SK-N-SH (cell line): Measurements from ENCODE around the gene SOX21.
"Not testable (repeated sequence)": the region's sequence is repeated elsewhere in the genome, so short reads cannot be mapped to it uniquely, and the experiment has no call there.

Experiments used
- EP300 ChIP-seq, 2 experiments: IDR thresholded peaks; 2 replicates each; pipeline versions ENCODE4 v1.4.0 to v1.6.1; 2012; ENCODE audit warnings: borderline replicate concordance in 1 of 2, low read depth in 1 of 2, low read length in 1 of 2
- EZH2phosphoT487 ChIP-seq: fragments of 200-600 bp; sonication (generic); IDR thresholded peaks from 2 replicates; pipeline ENCODE4 v1.6.1; 2017; ENCODE audit warnings: low read depth, mixed run types, mild to moderate bottlenecking, antibody characterized with exemption, moderate library complexity, borderline replicate concordance
- GATA2 ChIP-seq: sonication (generic); formaldehyde crosslinking; IDR thresholded peaks from 2 replicates; pipeline ENCODE4 v1.5.0; 2020; ENCODE audit warnings: mild to moderate bottlenecking, missing genetic modification reagents
- NRF1 ChIP-seq: IDR thresholded peaks from 2 replicates; pipeline ENCODE4 v1.6.1; 2012; ENCODE audit warnings: low read depth, mild to moderate bottlenecking, low read length
- RAD21 ChIP-seq: IDR thresholded peaks from 2 replicates; pipeline ENCODE4 v1.6.1; 2012; ENCODE audit warnings: mild to moderate bottlenecking, low read length
- TAF1 ChIP-seq: IDR thresholded peaks from 2 replicates; pipeline ENCODE4 v1.6.1; 2012; ENCODE audit warnings: low read depth, mild to moderate bottlenecking, low read length, moderate library complexity, borderline replicate concordance
- YY1 ChIP-seq: IDR thresholded peaks from 2 replicates; pipeline ENCODE4 v1.4.0; 2012; ENCODE audit warnings: low read depth, mild to moderate bottlenecking
- TF ChIP-seq, protein P1 (sequence below): fragments of 200-600 bp; sonication (generic); IDR thresholded peaks from 2 replicates; pipeline ENCODE4 v1.6.1; 2017; ENCODE audit warnings: antibody characterized with exemption, mild to moderate bottlenecking, moderate library complexity
- TF ChIP-seq, protein P2 (sequence below): IDR thresholded peaks from 2 replicates; pipeline ENCODE4 v1.4.0; 2012; ENCODE audit warnings: low read depth, borderline replicate concordance

DNA sequence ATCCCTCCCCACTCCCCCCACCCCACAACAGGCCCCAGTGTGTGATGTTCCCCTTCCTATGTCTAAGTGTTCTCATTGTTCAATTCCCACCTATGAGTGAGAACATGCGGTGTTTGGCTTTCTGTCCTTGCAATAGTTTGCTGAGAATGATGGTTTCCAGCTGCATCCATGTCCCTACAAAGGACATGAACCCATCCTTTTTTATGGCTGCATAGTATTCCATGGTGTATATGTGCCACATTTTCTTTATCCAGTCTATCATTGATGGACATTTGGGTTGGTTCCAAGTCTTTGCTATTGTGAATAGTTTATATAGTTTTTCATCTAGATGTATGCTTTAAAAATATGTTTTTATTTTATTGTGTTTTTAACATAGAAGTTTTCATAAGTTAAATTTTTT, 6.4 kb upstream of the SOX21 start:
- TF ChIP-seq RAD21; TAF1; NRF1; YY1; GATA2 (CRISPR knock-in tag); EZH2phosphoT487; EP300 (IDR thresholded peaks at IDR 0.05; ENCODE audit: borderline replicate concordance in 1 of 2, low read depth in 1 of 2, low read length in 1 of 2): not testable (repeated sequence)
- TF ChIP-seq, protein P1, sequence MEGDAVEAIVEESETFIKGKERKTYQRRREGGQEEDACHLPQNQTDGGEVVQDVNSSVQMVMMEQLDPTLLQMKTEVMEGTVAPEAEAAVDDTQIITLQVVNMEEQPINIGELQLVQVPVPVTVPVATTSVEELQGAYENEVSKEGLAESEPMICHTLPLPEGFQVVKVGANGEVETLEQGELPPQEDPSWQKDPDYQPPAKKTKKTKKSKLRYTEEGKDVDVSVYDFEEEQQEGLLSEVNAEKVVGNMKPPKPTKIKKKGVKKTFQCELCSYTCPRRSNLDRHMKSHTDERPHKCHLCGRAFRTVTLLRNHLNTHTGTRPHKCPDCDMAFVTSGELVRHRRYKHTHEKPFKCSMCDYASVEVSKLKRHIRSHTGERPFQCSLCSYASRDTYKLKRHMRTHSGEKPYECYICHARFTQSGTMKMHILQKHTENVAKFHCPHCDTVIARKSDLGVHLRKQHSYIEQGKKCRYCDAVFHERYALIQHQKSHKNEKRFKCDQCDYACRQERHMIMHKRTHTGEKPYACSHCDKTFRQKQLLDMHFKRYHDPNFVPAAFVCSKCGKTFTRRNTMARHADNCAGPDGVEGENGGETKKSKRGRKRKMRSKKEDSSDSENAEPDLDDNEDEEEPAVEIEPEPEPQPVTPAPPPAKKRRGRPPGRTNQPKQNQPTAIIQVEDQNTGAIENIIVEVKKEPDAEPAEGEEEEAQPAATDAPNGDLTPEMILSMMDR = not testable (repeated sequence)
- TF ChIP-seq, protein P2, sequence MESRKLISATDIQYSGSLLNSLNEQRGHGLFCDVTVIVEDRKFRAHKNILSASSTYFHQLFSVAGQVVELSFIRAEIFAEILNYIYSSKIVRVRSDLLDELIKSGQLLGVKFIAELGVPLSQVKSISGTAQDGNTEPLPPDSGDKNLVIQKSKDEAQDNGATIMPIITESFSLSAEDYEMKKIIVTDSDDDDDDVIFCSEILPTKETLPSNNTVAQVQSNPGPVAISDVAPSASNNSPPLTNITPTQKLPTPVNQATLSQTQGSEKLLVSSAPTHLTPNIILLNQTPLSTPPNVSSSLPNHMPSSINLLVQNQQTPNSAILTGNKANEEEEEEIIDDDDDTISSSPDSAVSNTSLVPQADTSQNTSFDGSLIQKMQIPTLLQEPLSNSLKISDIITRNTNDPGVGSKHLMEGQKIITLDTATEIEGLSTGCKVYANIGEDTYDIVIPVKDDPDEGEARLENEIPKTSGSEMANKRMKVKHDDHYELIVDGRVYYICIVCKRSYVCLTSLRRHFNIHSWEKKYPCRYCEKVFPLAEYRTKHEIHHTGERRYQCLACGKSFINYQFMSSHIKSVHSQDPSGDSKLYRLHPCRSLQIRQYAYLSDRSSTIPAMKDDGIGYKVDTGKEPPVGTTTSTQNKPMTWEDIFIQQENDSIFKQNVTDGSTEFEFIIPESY = not testable (repeated sequence)
